ENCODE measurements around the gene GASK1A. TPM values are rescaled to one million over a fixed set of nuclear protein-coding genes. Genes with fewer than 3 reads are reported as not detected.

The GASK1A gene
- total and polyA plus RNA-seq, 2 of the 4 experiments (the other 2 are of a cell fraction) = 0.18 to 0.19 TPM

- no peak overlapping the region for H3K56ac ChIP-seq (ENCODE audit: extremely low read depth, insufficient read depth, low read length)
- no peaks in the 10 kb centered on the region for H3K9me1 ChIP-seq (ENCODE audit: insufficient read depth, low read length)
- no peak overlapping the region for H4K5ac ChIP-seq (ENCODE audit: low read depth, low read length)
- H4K20me1 ChIP-seq (ENCODE audit: insufficient read depth, low read length) = no peaks in the 10 kb centered on the region
- DNase-seq (no peak), ATAC-seq (ENCODE audit: low read depth) (no peak)
- no peak overlapping the region for H3K23ac ChIP-seq (ENCODE audit: low read depth, low read length)
- H3K9ac ChIP-seq (ENCODE audit: low read depth, low read length) = no peak overlapping the region
- no peak overlapping the region for H3K4me2 ChIP-seq (ENCODE audit: low read depth, low read length)
- H4K91ac ChIP-seq (ENCODE audit: insufficient read depth, low read depth, low read length) = no peak overlapping the region
- no peak overlapping the region for H2BK120ac ChIP-seq (ENCODE audit: low read depth, low read length)
- H3K36me3 ChIP-seq (ENCODE audit: control insufficient read depth, insufficient read depth, low read length) = no peaks in the 10 kb centered on the region
- no peaks in the 10 kb centered on the region for H3K4me1 ChIP-seq (ENCODE audit: control insufficient read depth, insufficient read depth, low read length)
- no peak overlapping the region for H2BK15ac ChIP-seq (ENCODE audit: low read depth, low read length)
- no peak overlapping the region for H2AFZ ChIP-seq (replicated peaks; ENCODE audit: low read length, poor library complexity)
- H2BK5ac ChIP-seq (ENCODE audit: low read depth, low read length, poor library complexity, severe bottlenecking) = no peak overlapping the region
- TF ChIP-seq POLR2A (IDR thresholded peaks at IDR 0.05; ENCODE audit: low read depth, low read length) (no peak), MAZ (IDR thresholded peaks at IDR 0.05; ENCODE audit: borderline replicate concordance, low read depth, low read length) (no peak), ELK1 (IDR thresholded peaks at IDR 0.05; ENCODE audit: borderline replicate concordance, low read depth, low read length) (no peak), SMC3 (IDR thresholded peaks at IDR 0.05; ENCODE audit: low read depth, low read length) (no peak), BHLHE40 (IDR thresholded peaks at IDR 0.05; ENCODE audit: low read depth, low read length) (no peak), MAFK (IDR thresholded peaks at IDR 0.05; ENCODE audit: low read depth, low read length) (no peak), CHD1 (IDR thresholded peaks at IDR 0.05; ENCODE audit: low read depth, low read length) (no peak), CEBPB (IDR thresholded peaks at IDR 0.05; ENCODE audit: low read depth, low read length) (no peak), RFX5 (IDR thresholded peaks at IDR 0.05; ENCODE audit: low read depth, low read length) (no peak), RAD21 (IDR thresholded peaks at IDR 0.05; ENCODE audit: low read length) (no peak), MXI1 (IDR thresholded peaks at IDR 0.05; ENCODE audit: borderline replicate concordance, low read depth, low read length) (no peak), NFE2L2 (IDR thresholded peaks at IDR 0.05; ENCODE audit: low read depth, low read length) (no peak)
- TF ChIP-seq, protein P1, sequence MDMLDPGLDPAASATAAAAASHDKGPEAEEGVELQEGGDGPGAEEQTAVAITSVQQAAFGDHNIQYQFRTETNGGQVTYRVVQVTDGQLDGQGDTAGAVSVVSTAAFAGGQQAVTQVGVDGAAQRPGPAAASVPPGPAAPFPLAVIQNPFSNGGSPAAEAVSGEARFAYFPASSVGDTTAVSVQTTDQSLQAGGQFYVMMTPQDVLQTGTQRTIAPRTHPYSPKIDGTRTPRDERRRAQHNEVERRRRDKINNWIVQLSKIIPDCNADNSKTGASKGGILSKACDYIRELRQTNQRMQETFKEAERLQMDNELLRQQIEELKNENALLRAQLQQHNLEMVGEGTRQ (IDR thresholded peaks at IDR 0.05; ENCODE audit: low read depth, low read length) = no peak
- TF ChIP-seq, protein P2, sequence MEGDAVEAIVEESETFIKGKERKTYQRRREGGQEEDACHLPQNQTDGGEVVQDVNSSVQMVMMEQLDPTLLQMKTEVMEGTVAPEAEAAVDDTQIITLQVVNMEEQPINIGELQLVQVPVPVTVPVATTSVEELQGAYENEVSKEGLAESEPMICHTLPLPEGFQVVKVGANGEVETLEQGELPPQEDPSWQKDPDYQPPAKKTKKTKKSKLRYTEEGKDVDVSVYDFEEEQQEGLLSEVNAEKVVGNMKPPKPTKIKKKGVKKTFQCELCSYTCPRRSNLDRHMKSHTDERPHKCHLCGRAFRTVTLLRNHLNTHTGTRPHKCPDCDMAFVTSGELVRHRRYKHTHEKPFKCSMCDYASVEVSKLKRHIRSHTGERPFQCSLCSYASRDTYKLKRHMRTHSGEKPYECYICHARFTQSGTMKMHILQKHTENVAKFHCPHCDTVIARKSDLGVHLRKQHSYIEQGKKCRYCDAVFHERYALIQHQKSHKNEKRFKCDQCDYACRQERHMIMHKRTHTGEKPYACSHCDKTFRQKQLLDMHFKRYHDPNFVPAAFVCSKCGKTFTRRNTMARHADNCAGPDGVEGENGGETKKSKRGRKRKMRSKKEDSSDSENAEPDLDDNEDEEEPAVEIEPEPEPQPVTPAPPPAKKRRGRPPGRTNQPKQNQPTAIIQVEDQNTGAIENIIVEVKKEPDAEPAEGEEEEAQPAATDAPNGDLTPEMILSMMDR (conservative IDR thresholded peaks at IDR 0.05; ENCODE audit: low read depth, low read length) = no peak
- no peak overlapping the region for H3K4me3 ChIP-seq (ENCODE audit: insufficient read depth, low read depth, low read length)
- in situ Hi-C loops (cut with MboI; ENCODE audit: low sequenced_read_pairs) = no loop called here
- H3K14ac ChIP-seq (replicated peaks; ENCODE audit: low read depth, low read length) = no peak overlapping the region
- CTCF ChIA-PET = no interaction called here
- no peak overlapping the region for H2BK20ac ChIP-seq (ENCODE audit: low read depth, low read length)
- H3K27ac ChIP-seq (ENCODE audit: insufficient read depth, low read length) = no peak overlapping the region
- intact Hi-C loops (cut with micrococcal nuclease) = no loop called here
- H3K79me1 ChIP-seq (ENCODE audit: low read depth in 1 of 2, low read length in 2 of 2) = no peaks in the 10 kb centered on the region
- H2AK5ac ChIP-seq (ENCODE audit: low read depth, low read length) = no peak overlapping the region
- no peaks in the 10 kb centered on the region; the same call in 1 of the 2 replicates for H3K27me3 ChIP-seq (ENCODE audit: control insufficient read depth, insufficient read depth, low read length)
- POLR2A ChIA-PET (ENCODE audit: unreplicated experiment) = no interaction called here
- no peaks in the 10 kb centered on the region for H3K9me3 ChIP-seq (ENCODE audit: control insufficient read depth, insufficient read depth, low read length)
- no peak overlapping the region for H3K18ac ChIP-seq (ENCODE audit: low read depth, low read length)
- no peak overlapping the region for H2AK9ac ChIP-seq (replicated peaks; ENCODE audit: low read depth, low read length, poor library complexity)
- no CpG with 5 or more reads among the region's 4 CpGs for WGBS, 2 experiments (ENCODE audit: extremely low coverage in 2 of 2, insufficient read length in 1 of 2)
- H4K8ac ChIP-seq (ENCODE audit: low read depth in 2 of 2, low read length in 2 of 2) = no peak overlapping the region
- no peak overlapping the region for H3K4ac ChIP-seq (ENCODE audit: low read depth, low read length)
- dilution Hi-C loops (cut with HindIII; ENCODE audit: low sequenced_read_pairs, unreplicated experiment) = no loop called here
- no TSS peak for BruUV-seq (replicated peaks)
These were observed 42.1 kb downstream of the GASK1A start for GRCh38 chr3:43021186-43021585.

All from IMR-90 (cell line).